ENCODE data around the gene BACE1.

DNA sequence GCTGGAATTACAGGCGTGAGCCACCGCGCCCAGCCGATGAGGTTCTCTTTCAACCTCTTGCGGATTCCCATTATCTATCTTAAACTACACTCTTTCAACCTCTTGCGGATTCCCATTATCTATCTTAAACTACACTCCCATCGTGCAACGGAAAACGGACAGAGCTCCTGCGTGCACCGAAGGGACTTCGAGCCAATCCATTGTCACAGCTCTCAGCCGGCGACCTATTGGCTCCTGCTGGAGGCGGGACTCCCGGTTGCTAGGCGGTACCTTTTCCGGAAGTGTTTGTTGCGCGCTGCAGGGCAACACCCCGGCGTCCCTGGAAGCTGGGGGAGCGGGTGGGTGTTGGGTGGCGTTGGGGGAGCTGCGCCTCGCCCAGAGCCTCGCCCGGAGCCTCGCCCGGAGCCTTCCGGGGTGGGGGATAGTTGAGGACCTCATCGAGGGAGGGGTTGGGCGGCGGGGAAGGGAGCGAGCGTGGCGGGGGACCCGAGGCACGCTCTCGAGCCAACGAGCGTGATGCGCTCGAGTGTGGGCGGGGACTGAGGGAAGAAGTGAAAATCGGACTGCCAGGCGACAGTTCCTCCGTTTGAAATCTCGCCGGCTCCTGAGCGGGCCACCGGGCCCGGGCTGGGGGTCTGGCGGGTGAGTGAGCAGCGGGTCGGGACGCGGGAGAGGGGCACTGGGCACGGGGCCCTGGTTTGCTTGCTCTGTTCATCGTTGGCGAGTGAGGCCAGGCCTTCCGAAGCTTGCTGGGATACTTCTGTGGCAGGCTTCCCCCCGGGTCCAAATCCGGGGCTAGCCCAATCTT, 11.7 kb upstream of the BACE1 start, which contains the start of gene CEP164:
- TF ChIP-seq, protein P1, sequence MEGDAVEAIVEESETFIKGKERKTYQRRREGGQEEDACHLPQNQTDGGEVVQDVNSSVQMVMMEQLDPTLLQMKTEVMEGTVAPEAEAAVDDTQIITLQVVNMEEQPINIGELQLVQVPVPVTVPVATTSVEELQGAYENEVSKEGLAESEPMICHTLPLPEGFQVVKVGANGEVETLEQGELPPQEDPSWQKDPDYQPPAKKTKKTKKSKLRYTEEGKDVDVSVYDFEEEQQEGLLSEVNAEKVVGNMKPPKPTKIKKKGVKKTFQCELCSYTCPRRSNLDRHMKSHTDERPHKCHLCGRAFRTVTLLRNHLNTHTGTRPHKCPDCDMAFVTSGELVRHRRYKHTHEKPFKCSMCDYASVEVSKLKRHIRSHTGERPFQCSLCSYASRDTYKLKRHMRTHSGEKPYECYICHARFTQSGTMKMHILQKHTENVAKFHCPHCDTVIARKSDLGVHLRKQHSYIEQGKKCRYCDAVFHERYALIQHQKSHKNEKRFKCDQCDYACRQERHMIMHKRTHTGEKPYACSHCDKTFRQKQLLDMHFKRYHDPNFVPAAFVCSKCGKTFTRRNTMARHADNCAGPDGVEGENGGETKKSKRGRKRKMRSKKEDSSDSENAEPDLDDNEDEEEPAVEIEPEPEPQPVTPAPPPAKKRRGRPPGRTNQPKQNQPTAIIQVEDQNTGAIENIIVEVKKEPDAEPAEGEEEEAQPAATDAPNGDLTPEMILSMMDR (IDR thresholded peaks at IDR 0.05), result no peak
- TF ChIP-seq, protein P2, sequence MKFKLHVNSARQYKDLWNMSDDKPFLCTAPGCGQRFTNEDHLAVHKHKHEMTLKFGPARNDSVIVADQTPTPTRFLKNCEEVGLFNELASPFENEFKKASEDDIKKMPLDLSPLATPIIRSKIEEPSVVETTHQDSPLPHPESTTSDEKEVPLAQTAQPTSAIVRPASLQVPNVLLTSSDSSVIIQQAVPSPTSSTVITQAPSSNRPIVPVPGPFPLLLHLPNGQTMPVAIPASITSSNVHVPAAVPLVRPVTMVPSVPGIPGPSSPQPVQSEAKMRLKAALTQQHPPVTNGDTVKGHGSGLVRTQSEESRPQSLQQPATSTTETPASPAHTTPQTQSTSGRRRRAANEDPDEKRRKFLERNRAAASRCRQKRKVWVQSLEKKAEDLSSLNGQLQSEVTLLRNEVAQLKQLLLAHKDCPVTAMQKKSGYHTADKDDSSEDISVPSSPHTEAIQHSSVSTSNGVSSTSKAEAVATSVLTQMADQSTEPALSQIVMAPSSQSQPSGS (CRISPR knock-in tag; IDR thresholded peaks at IDR 0.05; ENCODE audit: borderline replicate concordance, low read depth), result no peak
- no peak for TF ChIP-seq NR3C1 (CRISPR knock-in tag; conservative IDR thresholded peaks at IDR 0.05; ENCODE audit: low read depth)
- TF ChIP-seq, protein P3, sequence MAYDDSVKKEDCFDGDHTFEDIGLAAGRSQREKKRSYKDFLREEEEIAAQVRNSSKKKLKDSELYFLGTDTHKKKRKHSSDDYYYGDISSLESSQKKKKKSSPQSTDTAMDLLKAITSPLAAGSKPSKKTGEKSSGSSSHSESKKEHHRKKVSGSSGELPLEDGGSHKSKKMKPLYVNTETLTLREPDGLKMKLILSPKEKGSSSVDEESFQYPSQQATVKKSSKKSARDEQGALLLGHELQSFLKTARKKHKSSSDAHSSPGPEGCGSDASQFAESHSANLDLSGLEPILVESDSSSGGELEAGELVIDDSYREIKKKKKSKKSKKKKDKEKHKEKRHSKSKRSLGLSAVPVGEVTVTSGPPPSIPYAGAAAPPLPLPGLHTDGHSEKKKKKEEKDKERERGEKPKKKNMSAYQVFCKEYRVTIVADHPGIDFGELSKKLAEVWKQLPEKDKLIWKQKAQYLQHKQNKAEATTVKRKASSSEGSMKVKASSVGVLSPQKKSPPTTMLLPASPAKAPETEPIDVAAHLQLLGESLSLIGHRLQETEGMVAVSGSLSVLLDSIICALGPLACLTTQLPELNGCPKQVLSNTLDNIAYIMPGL (CRISPR knock-in tag; IDR thresholded peaks at IDR 0.05), result no peak
- TF ChIP-seq TEAD1 (CRISPR knock-in tag; IDR thresholded peaks at IDR 0.05), result no peak
- no peak for TF ChIP-seq ZNF121 (CRISPR knock-in tag; IDR thresholded peaks at IDR 0.05)
- TF ChIP-seq, protein P4, sequence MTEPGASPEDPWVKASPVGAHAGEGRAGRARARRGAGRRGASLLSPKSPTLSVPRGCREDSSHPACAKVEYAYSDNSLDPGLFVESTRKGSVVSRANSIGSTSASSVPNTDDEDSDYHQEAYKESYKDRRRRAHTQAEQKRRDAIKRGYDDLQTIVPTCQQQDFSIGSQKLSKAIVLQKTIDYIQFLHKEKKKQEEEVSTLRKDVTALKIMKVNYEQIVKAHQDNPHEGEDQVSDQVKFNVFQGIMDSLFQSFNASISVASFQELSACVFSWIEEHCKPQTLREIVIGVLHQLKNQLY (CRISPR knock-in tag; IDR thresholded peaks at IDR 0.05), result no peak

Measured in WTC11 (cell line).